Vein endothelial cell (primary cell): ENCODE data around the gene FH. TPM values are rescaled to one million over a fixed set of nuclear protein-coding genes. Genes with fewer than 3 reads are reported as not detected.

Experiments
- total RNA-seq: library from RNA; depleted of rRNA; stranded (reverse); fragments of >200 nt; gene quantifications from 2 replicates; pipeline ENCODE4 v1.2.3, GENCODE V29; 2012

FH gene
- 125 and 133 TPM in 2 replicates for total RNA-seq

GRCh38 chr1:241519308-241520079 is at the start of gene FH:
Gene FH (minus strand): TSS chr1:241519755. CDS start chr1:241519722, 33 bp downstream.

GRCh38 chr1:241532162-241532531 is 12.6 kb upstream of the FH start, which contains the start of gene KMO:
Gene KMO (plus strand): TSS chr1:241532378. CDS start chr1:241532445, 67 bp downstream.

Other genes starting within 250 kb of the FH start
- gene RGS7, start 162.6 kb downstream of the FH start, total RNA-seq, result 0.57 and 2.3 TPM in 2 replicates
- not detected in 2 replicates for gene KMO, start 12.6 kb upstream of the FH start, total RNA-seq
- gene CHML, start 120.6 kb upstream of the FH start, total RNA-seq, result 20.6 and 26.0 TPM in 2 replicates
- 12.8 and 23.5 TPM in 2 replicates for gene OPN3, start 120.6 kb upstream of the FH start, total RNA-seq
- not detected in 2 replicates for gene WDR64, start 132.5 kb upstream of the FH start, total RNA-seq